Breast epithelium (tissue), 3 donors: ENCODE measurements around the gene KLRF1. TPM values are rescaled to one million over a fixed set of nuclear protein-coding genes. Genes with fewer than 3 reads are reported as not detected.

ENCODE experiments used
- total RNA-seq, 3 donors: library from RNA; depleted of rRNA; stranded (reverse); fragments of >200 nt; gene quantifications; one replicate each; pipeline ENCODE4 v1.1.0, GENCODE V29; 2016

The KLRF1 gene
- total RNA-seq, 3 donors from 2014 or later: 0.32 to 0.44 TPM; not detected in 1

Other genes with a start within 250 kb of the KLRF1 start
- gene KLRB1, start 219.6 kb upstream of the KLRF1 start, total RNA-seq: 1 to 10 TPM in 1 of 3 donors, under 1 TPM in 2; 0.66 to 1.5 (median 0.80) TPM
- gene CLEC2D, start 157.8 kb upstream of the KLRF1 start, total RNA-seq: 10 to 100 TPM; 10.9 to 30.1 (median 23.9) TPM
- gene CLECL1, start 94.4 kb upstream of the KLRF1 start, total RNA-seq: 1 to 10 TPM in 1 of 3 donors, under 1 TPM in 1, not detected in 1; 0.80 to 1.0 TPM
- 10 to 100 TPM in 2 of 3 donors, 1 to 10 TPM in 1; 7.4 to 21.4 (median 11.5) TPM for gene CD69, start 66.6 kb upstream of the KLRF1 start, total RNA-seq
- gene CLEC2B, start 41.9 kb downstream of the KLRF1 start, total RNA-seq: 10 to 100 TPM; 18.4 to 36.1 (median 29.3) TPM
- gene KLRF2, start 54.0 kb downstream of the KLRF1 start, total RNA-seq: not detected
- gene CLEC2A, start 104.9 kb downstream of the KLRF1 start, total RNA-seq: not detected
- gene CLEC12A, start 143.9 kb downstream of the KLRF1 start, total RNA-seq: 1 to 10 TPM in 2 of 3 donors, not detected in 1; 1.6 to 1.9 TPM
- not detected for gene CLEC1B, start 171.6 kb downstream of the KLRF1 start, total RNA-seq
- under 1 TPM in 1 of 3 donors, not detected in 2; 0.16 TPM for gene CLEC12B, start 183.1 kb downstream of the KLRF1 start, total RNA-seq
- gene CLEC9A, start 203.2 kb downstream of the KLRF1 start, total RNA-seq: not detected